ENCODE results near the gene GPX4.
"Not testable (repeated sequence)": the region's sequence is repeated elsewhere in the genome, so short reads cannot be mapped to it uniquely, and the experiment has no call there.

The GPX4 gene

DNA sequence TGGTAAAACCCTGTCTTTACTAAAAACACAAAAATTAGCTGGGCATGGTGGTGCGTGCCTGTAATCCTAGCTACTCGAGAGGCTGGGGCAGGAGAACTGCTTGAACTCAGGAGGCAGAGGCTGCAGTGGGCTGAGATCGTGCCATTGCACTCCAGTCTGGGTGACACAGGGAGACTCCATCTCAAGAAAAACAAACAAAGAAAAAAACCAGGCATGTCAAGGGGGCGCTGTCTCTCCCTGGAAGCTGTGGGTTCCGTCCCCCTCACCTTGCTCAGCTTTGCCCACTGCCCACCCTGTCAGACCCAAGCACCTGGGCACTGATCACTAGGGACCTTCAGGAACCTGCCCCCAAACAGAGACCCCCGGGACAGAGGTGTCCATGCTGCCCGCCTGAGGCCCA lies 25.3 kb downstream of the GPX4 start:
- not testable (repeated sequence) for FAIRE-seq; DNase-seq (ENCODE audit: insufficient read length, low spot score)

DNA sequence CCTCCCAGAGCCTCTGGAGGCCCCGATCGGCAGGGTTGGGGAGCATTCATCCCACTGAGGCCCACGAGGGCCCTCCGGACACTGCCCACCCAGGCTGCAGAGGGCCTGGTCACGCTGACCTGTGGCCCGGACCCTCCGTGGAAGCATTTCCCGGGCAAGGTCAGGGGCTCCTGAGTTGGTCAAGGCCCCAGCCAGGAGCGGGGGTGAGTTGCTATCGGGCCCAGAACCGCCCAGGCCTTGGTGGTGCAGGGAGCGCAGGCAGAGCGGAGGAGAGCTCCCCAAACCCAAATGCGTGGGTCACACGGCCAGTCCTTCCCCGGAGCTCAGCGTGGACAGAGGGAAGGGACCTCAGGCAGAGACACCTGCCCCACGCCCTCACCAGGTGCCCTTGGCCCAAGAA lies 25.7 kb downstream of the GPX4 start:
- DNase-seq (ENCODE audit: insufficient read length, low spot score) (no peak), FAIRE-seq (no peak)

DNA sequence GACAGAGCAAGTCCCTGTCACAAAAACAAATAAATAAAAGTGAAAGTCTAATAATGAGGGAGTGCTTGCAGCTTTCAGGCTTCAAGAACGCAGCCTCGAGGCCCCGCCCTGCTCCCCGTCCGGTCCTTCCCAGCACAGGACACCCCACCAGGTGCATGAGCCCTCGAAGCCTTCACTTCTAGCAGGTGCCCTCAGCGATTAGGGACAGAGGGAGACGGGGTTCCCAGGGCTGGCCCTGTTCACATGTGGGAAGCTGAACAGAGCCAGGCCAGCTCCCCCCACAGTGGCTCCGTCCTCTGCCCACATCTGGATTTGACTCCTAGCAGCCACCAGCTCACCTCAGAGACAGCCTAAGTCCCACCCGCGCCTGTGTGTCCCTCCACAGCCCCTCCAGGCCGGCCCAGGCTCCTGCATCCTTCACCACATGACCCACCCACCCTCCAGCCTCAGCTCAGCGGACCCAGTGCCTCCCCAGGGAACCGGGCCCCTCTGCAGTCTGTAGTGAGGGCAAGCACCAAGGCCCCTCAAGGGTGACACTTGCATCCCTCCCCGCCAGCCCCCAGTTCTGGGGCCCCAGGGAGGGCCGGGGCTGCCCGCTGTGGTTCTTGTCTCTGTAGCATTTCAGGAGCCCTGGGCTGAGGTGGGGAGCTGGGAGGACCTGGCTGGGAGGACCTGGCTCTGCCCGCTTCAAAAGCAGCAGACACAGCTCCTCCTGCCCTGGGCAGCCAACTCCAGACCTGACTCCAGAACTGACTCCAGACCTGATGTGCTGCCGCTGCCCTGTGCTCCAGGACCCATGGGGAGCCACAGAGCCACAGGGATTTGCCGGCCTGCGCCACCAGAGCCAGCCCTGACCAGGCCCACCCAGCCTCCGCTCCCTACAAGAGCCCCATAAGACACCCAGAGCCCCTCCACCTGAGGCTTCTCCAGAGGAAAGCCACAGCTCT lies 27.2 kb downstream of the GPX4 start:
- no peak for FAIRE-seq
- DNase-seq (ENCODE audit: insufficient read length, low spot score) = no peak

DNA sequence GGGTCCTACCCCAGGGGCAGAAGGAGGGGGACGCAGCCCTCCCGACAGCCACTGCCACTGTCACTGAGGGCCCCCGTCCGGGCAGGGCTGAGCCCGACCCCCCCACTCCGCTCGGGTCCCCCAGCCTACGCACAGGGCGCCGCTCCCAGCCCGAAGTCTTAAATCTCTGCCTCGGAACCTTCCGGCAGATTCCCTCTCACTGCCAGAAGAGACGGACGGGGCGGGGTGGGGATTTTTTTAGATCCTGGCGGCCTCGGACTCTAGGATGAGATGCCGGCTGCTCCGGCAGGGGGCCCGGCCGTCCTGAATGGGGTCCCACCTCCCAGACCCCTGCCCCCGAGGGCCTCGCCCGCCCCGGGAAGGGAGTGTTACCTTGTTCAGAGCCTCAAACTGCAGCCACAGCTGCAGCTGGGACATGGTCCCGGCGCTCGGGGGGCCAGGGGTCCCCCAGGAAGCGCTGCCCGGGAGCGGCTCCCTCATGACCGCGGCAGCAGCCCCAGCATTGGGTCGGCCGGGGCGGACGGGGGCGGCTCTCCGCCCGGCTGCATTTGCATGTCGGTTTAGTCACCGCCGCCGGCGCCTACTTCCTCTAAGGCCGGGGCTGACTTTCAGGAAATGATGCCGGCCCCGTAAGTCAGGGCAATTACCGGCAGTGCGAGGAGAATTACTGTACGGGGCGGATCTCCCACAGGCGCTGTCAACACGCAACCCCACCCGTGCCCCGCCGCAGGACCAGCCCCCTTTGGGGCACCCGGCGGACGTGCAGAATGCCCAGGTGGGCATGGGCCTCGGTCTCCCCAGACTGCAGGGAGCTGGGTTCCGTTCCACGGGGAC lies 28.1 kb downstream of the GPX4 start:
- peak; percentile 62 for FAIRE-seq
- peak; percentile 59 for DNase-seq (ENCODE audit: insufficient read length, low spot score)

DNA sequence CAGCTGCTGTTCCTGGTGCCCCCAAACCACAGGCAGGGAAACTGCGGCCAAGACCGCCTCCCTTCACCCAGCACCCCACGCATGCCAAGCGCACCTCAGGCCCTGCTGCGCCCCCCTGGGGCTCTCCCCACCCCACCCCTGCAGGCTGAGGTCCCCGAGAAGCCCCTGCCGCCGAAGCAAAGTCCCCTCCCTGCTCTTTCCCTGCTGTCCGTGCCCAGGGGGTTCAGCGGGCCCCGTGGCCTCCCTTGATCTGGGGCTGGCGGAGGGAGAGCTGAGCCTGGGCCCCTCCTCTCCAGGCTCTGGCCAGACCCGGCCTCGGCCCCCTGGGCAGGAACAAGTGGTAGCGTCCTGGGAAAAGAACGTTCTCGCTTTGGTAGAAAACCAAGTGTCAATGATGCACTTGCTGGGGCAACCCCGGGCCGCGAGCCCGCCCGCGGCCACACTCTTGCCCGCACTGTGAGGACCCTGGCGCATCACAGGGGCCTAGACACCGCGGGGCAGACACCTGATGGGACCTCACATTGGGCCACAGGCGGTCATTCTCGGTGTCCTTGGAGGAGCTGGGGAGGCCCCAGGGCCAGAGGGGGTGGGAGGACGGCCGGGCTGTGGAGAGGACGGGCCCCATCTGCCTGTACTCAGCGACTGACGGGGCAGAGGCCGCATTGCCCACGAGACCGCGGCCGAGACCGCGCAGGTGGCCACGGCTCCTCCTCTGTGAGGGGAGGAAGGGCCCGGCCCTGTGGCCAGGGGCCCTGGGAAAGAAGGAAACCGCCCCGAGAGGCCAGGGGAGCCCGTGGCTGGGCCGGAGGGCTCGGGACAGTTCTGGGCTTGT lies 29.0 kb downstream of the GPX4 start:
- DNase-seq (ENCODE audit: insufficient read length, low spot score) = no peak
- no peak for FAIRE-seq

DNA sequence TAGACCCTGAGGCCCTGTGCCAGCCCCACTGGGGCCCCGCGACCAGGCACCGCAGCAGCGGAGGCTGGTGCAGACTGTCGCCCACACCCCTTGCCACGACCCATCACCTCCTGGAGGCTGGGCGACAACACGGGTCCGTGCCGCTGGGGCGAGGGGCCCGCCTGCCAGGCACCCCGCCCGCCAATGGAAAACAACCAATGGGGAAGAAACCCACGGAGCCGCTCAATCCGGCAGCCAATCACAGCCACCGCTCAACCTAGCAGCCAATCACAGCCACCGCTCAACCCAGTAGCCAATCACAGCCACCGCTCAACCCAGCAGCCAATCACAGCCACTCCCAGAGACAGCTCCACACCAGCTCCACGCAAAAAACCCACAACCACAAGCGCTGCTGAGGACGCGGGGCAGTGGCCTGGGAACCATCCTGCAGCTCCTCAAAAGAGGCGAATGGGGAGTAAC lies 29.7 kb downstream of the GPX4 start:
- DNase-seq (ENCODE audit: insufficient read length, low spot score) = peak; percentile 34

DNA sequence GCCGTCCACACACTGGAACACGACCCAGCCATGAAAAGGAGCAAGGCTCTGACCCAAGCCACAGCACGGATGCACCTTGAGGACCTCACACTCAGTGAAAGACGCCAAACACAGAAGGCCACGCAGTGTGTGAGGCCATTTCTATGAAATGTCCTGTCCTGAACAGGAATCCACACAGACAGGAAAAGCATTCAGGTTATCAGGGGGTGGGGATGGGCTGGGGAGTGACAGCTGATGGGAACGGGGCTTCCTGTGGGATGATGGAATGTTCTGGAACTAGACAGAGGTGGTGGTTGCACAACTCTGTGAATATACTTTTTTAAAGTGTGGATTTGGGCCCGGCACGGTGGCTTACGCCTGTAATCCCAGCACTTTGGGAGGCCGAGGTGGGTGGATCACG lies 30.6 kb downstream of the GPX4 start:
- no peak for FAIRE-seq
- no peak for DNase-seq (ENCODE audit: insufficient read length, low spot score)

More for the DNA sequence above, 29.7 kb downstream of the GPX4 start:
- FAIRE-seq = no peak

DNA sequence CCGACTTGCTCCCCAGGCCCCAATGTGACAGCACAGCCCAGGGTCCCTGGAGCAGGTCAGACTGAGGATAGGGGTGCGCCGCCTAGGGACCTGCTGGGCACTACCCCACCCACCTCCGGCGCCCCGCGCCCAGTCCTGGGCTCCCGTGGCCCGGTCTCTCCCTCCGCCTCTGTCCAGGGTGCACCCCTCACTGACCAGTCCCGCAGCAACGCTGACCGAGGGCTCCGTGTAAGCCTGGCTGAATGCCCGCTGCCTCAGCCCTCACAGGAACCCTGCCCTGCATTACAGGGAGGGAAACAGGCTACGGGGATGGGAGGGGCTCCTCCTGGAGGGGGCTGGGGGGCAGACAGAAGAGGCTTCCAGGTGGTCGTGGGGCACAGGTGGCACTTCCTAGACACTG lies 31.7 kb downstream of the GPX4 start:
- DNase-seq (ENCODE audit: insufficient read length, low spot score) = no peak
- FAIRE-seq = no peak

DNA sequence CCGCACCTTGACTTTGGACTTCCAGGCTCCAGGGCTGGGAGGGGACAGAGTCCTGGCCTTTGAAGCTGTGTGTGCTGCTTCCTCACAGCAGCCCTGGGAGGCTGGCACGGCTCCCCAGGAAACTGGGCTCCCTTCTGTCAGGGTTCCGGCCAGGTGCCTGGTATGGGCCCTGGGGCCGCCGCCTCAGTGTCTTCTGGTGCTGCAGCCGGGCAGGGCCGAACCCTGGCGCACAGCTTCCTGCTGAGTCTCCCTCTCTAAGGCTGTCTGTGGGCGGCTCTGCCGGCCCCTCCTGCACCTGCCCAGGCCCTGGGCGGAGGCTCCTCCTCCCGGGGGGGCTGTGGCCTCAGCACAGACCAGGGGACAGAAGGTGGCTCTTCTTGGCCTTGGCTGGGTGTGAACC lies 32.4 kb downstream of the GPX4 start:
- DNase-seq (ENCODE audit: insufficient read length, low spot score) (no peak), FAIRE-seq (no peak)

DNA sequence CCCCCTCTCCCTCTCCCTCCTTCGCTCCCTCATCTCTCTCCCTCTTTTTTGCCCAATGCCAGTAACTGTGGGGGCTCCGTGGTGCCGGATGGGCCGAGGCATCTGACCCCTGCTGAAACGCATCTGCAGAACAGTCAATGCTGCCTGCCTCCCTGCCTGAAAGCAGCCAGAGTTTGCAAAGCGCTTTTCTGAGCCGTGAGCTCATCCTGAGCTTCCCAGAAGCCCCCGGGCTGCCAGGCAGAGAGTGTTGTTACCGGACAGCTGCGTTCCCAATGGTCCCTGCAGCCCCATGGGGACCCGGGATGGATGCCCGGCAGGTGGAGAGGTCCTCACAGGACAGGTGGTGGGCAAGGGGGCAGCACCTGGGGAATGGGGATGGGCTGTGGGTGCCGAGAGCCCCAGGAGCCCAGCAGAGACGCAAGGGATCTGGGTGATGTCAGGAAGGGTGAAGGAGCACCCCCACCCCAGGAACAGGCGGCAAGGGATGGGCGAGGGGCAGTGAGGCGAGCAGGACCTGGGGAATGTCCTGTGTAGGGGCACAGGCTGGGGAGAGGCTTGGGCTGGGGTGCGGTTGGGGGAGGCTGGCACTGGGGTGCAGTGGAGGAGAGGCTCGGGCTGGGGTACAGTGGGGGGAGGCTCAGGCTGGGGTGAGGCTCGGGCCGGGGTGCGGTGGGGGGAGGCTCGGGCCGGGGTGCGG lies 33.0 kb downstream of the GPX4 start:
- DNase-seq (ENCODE audit: insufficient read length, low spot score) = no peak

DNA sequence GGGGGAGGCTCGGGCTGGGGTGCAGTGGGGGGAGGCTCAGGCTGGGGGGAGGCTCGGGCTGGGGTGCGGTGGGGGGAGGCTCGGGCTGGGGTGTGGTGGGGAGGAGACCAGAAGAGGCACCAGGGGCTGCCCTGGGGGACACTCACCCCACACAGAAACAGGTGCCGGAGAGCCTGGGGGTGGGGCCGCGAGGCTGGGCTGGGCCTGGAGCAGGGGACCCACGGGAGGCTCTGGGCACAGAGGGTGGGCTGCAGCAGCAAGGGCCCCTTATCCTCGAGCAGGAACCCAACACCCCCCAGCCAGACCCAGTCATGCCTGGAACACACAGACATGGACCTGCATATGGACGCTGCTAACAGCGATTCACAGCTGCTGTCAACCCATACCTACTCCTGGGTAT lies 34.3 kb downstream of the GPX4 start:
- FAIRE-seq = no peak
- no peak for DNase-seq (ENCODE audit: insufficient read length, low spot score)

More for the DNA sequence above, 33.0 kb downstream of the GPX4 start:
- no peak for FAIRE-seq

DNA sequence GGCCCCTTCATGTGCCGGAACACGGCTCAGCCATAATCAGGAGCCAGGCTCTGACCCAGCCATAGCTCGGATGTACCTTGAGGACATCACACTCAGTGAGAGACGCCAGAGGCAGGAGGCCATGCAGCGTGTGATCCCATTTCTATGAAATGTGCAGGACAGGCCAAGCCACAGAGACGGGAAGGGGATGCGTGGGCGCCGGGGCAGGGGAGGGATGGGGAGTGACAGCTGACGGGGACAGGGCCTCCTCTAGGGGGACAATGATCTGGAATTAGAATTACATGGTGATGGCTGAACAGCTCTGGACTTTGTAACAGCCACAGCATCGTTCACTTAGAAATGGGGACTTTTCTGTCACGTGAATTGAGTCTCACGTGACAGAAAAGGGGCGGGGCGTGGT lies 35.3 kb downstream of the GPX4 start:
- DNase-seq (ENCODE audit: insufficient read length, low spot score) = no peak
- no peak for FAIRE-seq

DNA sequence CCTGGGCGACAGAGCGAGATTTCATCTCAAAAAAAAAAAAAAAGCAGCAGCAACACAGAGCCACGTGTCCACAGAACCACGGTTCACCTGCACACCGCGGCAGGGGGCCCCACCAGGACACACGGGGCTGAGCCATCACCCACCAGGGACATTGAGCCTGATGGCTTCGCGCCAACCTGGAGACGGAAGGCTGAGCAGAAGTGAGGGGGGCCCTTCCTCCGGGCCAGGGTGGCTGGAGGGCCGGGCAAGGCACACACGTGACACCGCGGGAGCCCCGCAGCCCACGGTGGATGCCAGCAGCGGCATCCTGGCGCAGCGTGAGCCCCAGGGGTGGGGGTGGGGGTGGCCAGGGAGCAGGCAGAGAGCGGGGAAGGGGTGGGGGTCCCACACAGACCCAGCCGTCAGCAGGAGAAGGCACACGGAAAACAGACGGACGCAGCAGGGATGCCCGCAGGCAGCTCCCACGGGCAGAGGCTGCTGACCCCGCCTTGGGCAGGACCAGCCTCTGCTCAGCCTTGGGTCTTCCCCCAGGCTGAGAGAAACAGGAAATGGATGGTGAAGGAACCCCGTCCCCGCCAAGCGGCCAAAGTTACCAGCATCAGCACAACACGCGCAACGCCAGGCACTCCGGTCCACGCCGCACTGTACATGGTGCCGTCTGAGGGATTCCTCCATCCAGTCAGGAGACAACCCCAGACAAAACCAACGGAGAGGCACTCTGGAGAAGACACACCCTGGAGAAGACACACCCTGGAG lies 36.7 kb downstream of the GPX4 start:
- no peak for FAIRE-seq
- DNase-seq (ENCODE audit: insufficient read length, low spot score) = no peak

DNA sequence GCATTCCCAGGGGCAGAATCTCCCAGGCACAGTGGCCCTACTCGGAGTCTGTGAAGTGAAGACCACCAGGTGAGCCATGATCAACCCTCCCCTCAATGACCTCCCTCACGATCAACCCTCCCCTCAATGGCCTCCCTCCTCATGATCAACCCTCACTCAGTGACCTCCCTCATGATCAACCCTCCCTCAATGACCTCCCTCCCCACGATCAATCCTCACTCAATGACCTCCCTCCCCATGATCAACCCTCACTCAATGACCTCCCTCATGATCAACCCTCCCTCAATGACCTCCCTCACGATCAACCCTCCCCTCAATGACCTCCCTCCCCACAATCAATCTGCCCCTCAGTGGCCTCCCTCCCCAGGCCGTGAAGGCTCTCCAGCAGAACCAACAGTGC lies 38.1 kb downstream of the GPX4 start:
- DNase-seq (ENCODE audit: insufficient read length, low spot score) (no peak), FAIRE-seq (peak; percentile 99)

DNA sequence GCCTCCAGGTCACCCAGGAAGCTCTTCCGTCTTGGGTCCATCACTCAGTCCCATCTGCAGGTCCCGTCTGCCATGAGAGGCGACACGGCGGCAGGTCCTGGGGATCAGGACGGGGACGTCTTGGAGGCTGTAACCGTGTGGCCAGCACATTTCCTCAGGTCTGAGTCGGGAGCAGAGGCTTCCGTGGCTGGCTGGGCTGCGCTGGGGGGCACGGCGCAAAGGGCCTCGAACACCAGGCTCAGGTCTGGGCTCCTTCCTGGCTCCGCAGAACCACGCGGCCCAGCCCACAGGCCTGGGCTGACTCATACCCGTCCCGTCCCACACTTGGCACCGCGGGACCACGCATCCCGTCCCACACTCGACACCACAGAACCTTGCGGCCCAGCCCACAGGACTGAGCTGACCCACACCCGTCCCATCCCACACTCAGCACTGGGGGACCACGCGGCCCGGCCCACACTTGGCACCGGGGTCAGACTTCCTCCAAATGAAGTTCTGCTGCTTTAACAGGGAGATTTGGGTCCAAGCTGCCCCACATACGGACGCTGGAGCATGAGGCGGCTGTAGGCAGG lies 40.1 kb downstream of the GPX4 start:
- no peak for FAIRE-seq

DNA sequence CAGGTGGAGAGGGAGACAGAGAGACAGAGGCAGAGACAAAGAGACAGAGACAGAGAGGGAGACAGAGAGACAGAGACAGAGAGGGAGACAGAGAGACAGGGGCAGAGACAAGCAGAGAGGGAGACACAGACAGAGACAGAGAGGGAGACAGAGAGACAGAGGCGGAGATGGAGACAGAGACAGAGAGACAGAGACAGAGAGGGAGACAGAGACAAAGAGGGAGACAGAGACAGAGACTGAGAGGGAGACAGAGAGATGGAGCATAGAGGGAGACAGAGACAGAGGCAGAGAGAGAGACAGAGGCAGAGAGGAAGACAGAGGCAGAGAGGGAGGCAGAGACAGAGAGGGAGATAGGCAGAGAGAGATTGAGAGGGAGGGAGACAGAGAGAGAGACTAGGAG lies 40.9 kb downstream of the GPX4 start:
- DNase-seq (ENCODE audit: insufficient read length, low spot score) = no peak
- FAIRE-seq = no peak

More for the DNA sequence above, 40.1 kb downstream of the GPX4 start:
- no peak for DNase-seq (ENCODE audit: insufficient read length, low spot score)

DNA sequence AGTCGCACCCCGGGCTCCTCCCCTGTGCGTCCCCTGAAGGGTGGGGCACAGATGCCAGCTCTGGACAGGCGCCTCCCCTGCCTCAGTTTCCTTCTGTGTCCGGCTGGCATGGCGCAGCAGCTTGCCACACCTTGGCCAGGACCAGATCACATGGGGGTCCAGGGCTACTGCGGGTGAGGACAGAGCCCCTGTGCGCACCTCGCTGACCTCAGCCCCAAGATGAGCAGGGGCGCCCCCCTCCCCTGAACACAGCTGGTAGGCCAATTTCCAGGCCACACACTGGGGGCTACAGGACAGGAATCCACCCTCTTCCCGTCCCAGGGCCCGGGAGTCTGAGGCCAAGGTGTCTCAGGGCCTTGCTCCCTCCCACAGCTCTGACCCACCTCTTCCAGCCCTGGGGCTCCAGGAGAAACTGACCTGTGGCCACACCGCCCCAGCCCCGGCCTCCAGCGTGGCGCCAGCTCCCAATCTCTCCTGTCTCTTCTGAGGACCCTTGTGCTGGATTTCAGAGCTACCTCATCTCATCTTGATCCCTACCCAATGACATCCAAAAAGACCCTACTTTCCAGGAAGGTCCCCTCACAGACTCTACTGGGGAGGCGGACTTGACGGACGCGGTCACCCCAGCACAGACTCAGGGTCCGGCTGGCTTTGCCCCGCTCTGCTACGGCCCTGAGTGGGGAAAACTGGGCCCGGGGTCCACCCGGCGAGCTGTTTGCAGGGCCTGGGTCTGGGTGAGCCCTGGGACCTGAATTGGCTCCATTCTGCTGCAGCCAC lies 42.0 kb downstream of the GPX4 start:
- no peak for DNase-seq (ENCODE audit: insufficient read length, low spot score)
- no peak for FAIRE-seq

DNA sequence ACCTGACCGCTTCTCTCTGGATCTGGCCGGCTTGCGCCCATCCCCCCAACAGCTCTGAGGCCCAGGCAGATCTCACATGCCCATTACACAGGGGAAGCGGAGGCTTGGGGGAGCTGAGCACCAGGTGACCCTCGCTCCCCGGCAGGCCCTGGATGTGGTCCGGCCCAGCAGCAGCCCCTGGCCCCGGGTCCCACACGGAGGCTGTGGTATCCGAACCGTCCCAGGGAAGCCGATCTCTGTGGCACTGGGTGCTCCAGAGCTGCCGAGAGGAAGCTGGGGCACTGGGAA lies 42.6 kb downstream of the GPX4 start:
- DNase-seq (ENCODE audit: insufficient read length, low spot score) (no peak), FAIRE-seq (no peak)
